GM12878 (cell line): ENCODE data around the gene POR. TPM values are rescaled to one million over a fixed set of nuclear protein-coding genes. Genes with fewer than 3 reads are reported as not detected.

Experiments
- ATAC-seq: fragments of 200-7000 bp; cut with Tn5 transposase; 3 replicates; pipeline ENCODE4 v1.9.1; 2020; ENCODE audit warnings: mild to moderate bottlenecking, moderate library complexity
- BruUV-seq: library from RNA; stranded (reverse); fragments of 400-500 nt; replicated peaks from 2 replicates; lab custom pipeline; 2021; lab: Mats Ljungman, UMichigan
- CTCF ChIA-PET: fragments of 300-600 bp; sonication (Branson Sonifier 250); formaldehyde crosslinking; extraction: SDS; loops from one replicate; lab custom pipeline; 2021; ENCODE audit warnings: inconsistent platforms; lab: Yijun Ruan, JAX
- POLR2A ChIA-PET: fragments of 350-600 bp; formaldehyde crosslinking; extraction: SDS; loops from one replicate; lab custom pipeline; 2021; ENCODE audit warnings: inconsistent platforms; lab: Charles Lee
- RAD21 ChIA-PET: fragments of 300-600 bp; sonication (Branson Sonifier 250); formaldehyde crosslinking; loops from one replicate; lab custom pipeline; 2023; ENCODE audit warnings: antibody characterized with exemption; ENCODE audit not compliant: unreplicated experiment; lab: Charles Lee
- SMC1A ChIA-PET: fragments of 300-600 bp; sonication (Branson Sonifier 250); formaldehyde crosslinking; loops from one replicate; lab custom pipeline; 2023; ENCODE audit not compliant: unreplicated experiment, uncharacterized antibody; lab: Charles Lee
- DNase-seq: peaks from one replicate; pipeline ENCODE4 v3.0.0-alpha.2; 2011; ENCODE audit warnings: low read depth, low spot score
- FAIRE-seq: peaks from 3 replicates; lab custom pipeline; 2011; peaks lifted over from hg19 to GRCh38; lab: Jason Lieb, UNC
- H2AFZ ChIP-seq: 2 replicates; pipeline ENCODE4 v1.6.0; 2011; ENCODE audit warnings: low read depth, low read length, control low read depth; ENCODE audit not compliant: control insufficient read depth
- H3K27ac ChIP-seq: 2 replicates; pipeline ENCODE4 v1.5.1; 2011; ENCODE audit warnings: control low read depth; ENCODE audit not compliant: control insufficient read depth, insufficient read depth
- H3K27me3 ChIP-seq, 2 experiments: replicated peaks in 1 of 2; 2 replicates each; pipeline versions ENCODE4 v1.6.0 to v1.6.1; 2011; ENCODE audit warnings: low read length in 1 of 2; ENCODE audit not compliant: control insufficient read depth in 2 of 2, insufficient read depth in 2 of 2
- H3K36me3 ChIP-seq, 2 experiments: 2 replicates each; pipeline ENCODE4 v1.5.1; 2011; ENCODE audit warnings: low read length in 1 of 2; ENCODE audit not compliant: control insufficient read depth in 2 of 2, insufficient read depth in 2 of 2
- H3K4me1 ChIP-seq: 2 replicates; pipeline ENCODE4 v1.6.1; 2011; ENCODE audit warnings: mild to moderate bottlenecking, low read length, moderate library complexity, mixed read lengths; ENCODE audit not compliant: control insufficient read depth, insufficient read depth
- H3K4me2 ChIP-seq: 2 replicates; pipeline ENCODE4 v1.6.0; 2011; ENCODE audit warnings: control low read depth; ENCODE audit not compliant: control insufficient read depth, insufficient read depth
- H3K4me3 ChIP-seq: fragments of 200-600 bp; sonication (generic); 2 replicates; pipeline ENCODE4 v1.5.1; 2016
- H3K79me2 ChIP-seq: 2 replicates; pipeline ENCODE4 v1.6.0; 2011; ENCODE audit warnings: low read length; ENCODE audit not compliant: control insufficient read depth, insufficient read depth
- H3K9ac ChIP-seq: 2 replicates; pipeline ENCODE4 v1.8.0; 2011; ENCODE audit warnings: low read length, control low read depth, mixed read lengths; ENCODE audit not compliant: control insufficient read depth, insufficient read depth
- H3K9me3 ChIP-seq: replicated peaks from 3 replicates; pipeline ENCODE4 v1.5.1; 2011; ENCODE audit warnings: mild to moderate bottlenecking, low read length; ENCODE audit not compliant: control insufficient read depth, insufficient read depth
- H4K20me1 ChIP-seq: 2 replicates; pipeline ENCODE4 v1.6.0; 2011; ENCODE audit not compliant: control insufficient read depth, insufficient read depth
- CHD2 ChIP-seq: IDR thresholded peaks from 2 replicates; pipeline ENCODE4 v1.6.1; 2011; ENCODE audit warnings: low read depth, low read length, improper control_type of control experiment, borderline replicate concordance
- DPF2 ChIP-seq: fragments of 450-650 bp; IDR thresholded peaks from 2 replicates; pipeline ENCODE4 v1.6.1; 2017; ENCODE audit warnings: mild to moderate bottlenecking
- EED ChIP-seq: sonication (generic); IDR thresholded peaks from 2 replicates; pipeline ENCODE4 v1.6.1; 2016; ENCODE audit warnings: antibody characterized with exemption, low read depth
- EP300 ChIP-seq, 2 experiments: fragments of 150-350 bp in 1 of 2; IDR thresholded peaks; 2 replicates each; pipeline ENCODE4 v1.6.1; 2011 to 2012; ENCODE audit warnings: low read depth in 2 of 2, low read length in 2 of 2, borderline replicate concordance in 1 of 2, improper control_type of control experiment in 1 of 2, inconsistent platforms in 1 of 2; ENCODE audit not compliant: control insufficient read depth in 1 of 2
- MXI1 ChIP-seq: fragments of 150-350 bp; IDR thresholded peaks from 2 replicates; pipeline ENCODE4 v1.6.1; 2011; ENCODE audit warnings: low read depth, mild to moderate bottlenecking, inconsistent platforms, low read length, improper control_type of control experiment
- NFXL1 ChIP-seq: fragments of 450-650 bp; IDR thresholded peaks from 2 replicates; pipeline ENCODE4 v1.6.1; 2017; ENCODE audit warnings: antibody characterized with exemption, mild to moderate bottlenecking, borderline replicate concordance
- NFYB ChIP-seq: IDR thresholded peaks from 2 replicates; pipeline ENCODE4 v1.6.1; 2011; ENCODE audit warnings: low read depth, mild to moderate bottlenecking, low read length, improper control_type of control experiment, moderate library complexity; ENCODE audit not compliant: insufficient read depth
- NR2C2 ChIP-seq: IDR thresholded peaks from 2 replicates; pipeline ENCODE4 v1.6.1; 2011; ENCODE audit warnings: borderline replicate concordance, low read depth; ENCODE audit not compliant: control insufficient read depth, insufficient read length
- NRF1 ChIP-seq: conservative IDR thresholded peaks from 2 replicates; pipeline ENCODE4 v1.6.1; 2011; ENCODE audit warnings: mild to moderate bottlenecking, low read depth, low read length, improper control_type of control experiment
- POU2F2 ChIP-seq: IDR thresholded peaks from 3 replicates; pipeline ENCODE4 v1.6.1; 2011; ENCODE audit warnings: low read depth, mild to moderate bottlenecking, low read length, borderline replicate concordance
- RAD51 ChIP-seq: fragments of 450-650 bp; IDR thresholded peaks from 2 replicates; pipeline ENCODE4 v1.6.1; 2016; ENCODE audit warnings: moderate library complexity, mild to moderate bottlenecking, inconsistent platforms
- SPI1 ChIP-seq: IDR thresholded peaks from 2 replicates; pipeline ENCODE4 v1.6.1; 2011; ENCODE audit warnings: low read depth, mild to moderate bottlenecking, low read length, moderate library complexity, borderline replicate concordance; ENCODE audit not compliant: insufficient read depth
- SREBF1 ChIP-seq: IDR thresholded peaks from 2 replicates; pipeline ENCODE4 v1.6.1; 2012; ENCODE audit warnings: mild to moderate bottlenecking, low read length
- SREBF2 ChIP-seq: IDR thresholded peaks from 2 replicates; pipeline ENCODE4 v1.6.1; 2012; ENCODE audit warnings: mild to moderate bottlenecking, low read length
- STAT1 ChIP-seq: fragments of 450-650 bp; conservative IDR thresholded peaks from 2 replicates; pipeline ENCODE4 v1.6.1; 2014; ENCODE audit warnings: antibody characterized with exemption, mild to moderate bottlenecking
- TCF7 ChIP-seq: IDR thresholded peaks from 2 replicates; pipeline ENCODE4 v1.6.1; 2014; ENCODE audit warnings: antibody characterized with exemption, borderline replicate concordance
- WGBS: methylation state at CpG from one replicate; pipeline ENCODE4 v1.1.6; 2016; ENCODE audit warnings: low lambda C conversion rate; ENCODE audit not compliant: insufficient replicate concordance, insufficient coverage; ENCODE audit errors: missing lambda C conversion rate; 5-methylcytosine and 5-hydroxymethylcytosine counted together
- in situ Hi-C: fragments of 300-500 bp; cut with MboI; formaldehyde crosslinking; loops from 9 replicates; pipeline ENCODE4 v1.14.3; 2018; ENCODE audit warnings: mixed read lengths
- intact Hi-C: fragments of 100-400 bp; cut with micrococcal nuclease; formaldehyde crosslinking; loops from one replicate; pipeline ENCODE4 v1.14.2; 2022; ENCODE audit not compliant: unreplicated experiment
- polyA plus RNA-seq, 11 experiments: library from polyadenylated mRNA; depleted of rRNA in 4 of 11; unstranded in 6 of 11; stranded (reverse) in 5 of 11; fragments of >200 nt; fragmentation: Nextera tagmentation in 4 of 11; fragmentation: Illumina TruSeq in 1 of 11; extraction: Ambion mirVana in 4 of 11; extraction: Trizol in 1 of 11; gene quantifications; 1 replicate in 1 of 11; 2 replicates in 10 of 11; pipeline versions ENCODE4 v1.2.1 to v1.2.3, GENCODE V29; 2011 to 2016; ENCODE audit warnings: inconsistent platforms in 2 of 11, missing spikeins in 2 of 11, low read depth in 1 of 11
- total RNA-seq, 4 experiments: library from RNA; depleted of rRNA in 3 of 4; stranded (reverse); fragments of >200 nt in 3 of 4; fragmentation: Illumina TruSeq in 1 of 4; extraction: Trizol in 1 of 4; gene quantifications; 2 replicates each; pipeline versions ENCODE4 v1.2.1 to v1.2.3, GENCODE V29; 2013 to 2021
- TF ChIP-seq, protein P1 (sequence below): fragments of 450-650 bp; IDR thresholded peaks from 2 replicates; pipeline ENCODE4 v1.6.1; 2016; ENCODE audit warnings: mild to moderate bottlenecking, moderate library complexity, borderline replicate concordance
- TF ChIP-seq, protein P2 (sequence below): fragments of 450-650 bp; IDR thresholded peaks from 2 replicates; pipeline ENCODE4 v1.6.1; 2016; ENCODE audit warnings: mild to moderate bottlenecking

Gene POR
- total and polyA plus RNA-seq, 10 of the 15 experiments (the other 5 are each of a cell fraction or from before 2014, with no cell fraction given), result 2.2 to 75.8 (median 35.9) TPM

DNA sequence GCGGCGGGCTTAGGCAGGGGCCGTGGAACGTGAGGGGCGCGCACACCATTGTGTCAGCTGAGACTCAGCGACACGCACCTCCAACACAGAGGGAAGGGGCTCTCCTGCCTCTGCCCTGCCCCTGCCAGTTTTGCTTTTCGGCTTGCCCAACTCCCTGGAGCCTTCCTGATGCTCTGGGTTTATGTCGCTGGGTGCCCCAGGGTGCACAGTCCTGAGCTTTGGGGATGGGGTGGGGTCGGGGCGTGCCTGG lies 66.2 kb downstream of the POR start:
- no peak for TF ChIP-seq SPI1
- no peak for TF ChIP-seq NRF1
- TF ChIP-seq EP300 (IDR thresholded peaks at IDR 0.05; ENCODE audit: borderline replicate concordance in 1 of 2, control insufficient read depth in 1 of 2, low read depth in 2 of 2, low read length in 2 of 2), result no peak
- TF ChIP-seq EED, result no peak
- no peak for TF ChIP-seq NFXL1
- TF ChIP-seq POU2F2, result no peak
- no peak for TF ChIP-seq DPF2
- no peak for TF ChIP-seq SREBF1
- no peak for TF ChIP-seq NFYB
- TF ChIP-seq, protein P1, sequence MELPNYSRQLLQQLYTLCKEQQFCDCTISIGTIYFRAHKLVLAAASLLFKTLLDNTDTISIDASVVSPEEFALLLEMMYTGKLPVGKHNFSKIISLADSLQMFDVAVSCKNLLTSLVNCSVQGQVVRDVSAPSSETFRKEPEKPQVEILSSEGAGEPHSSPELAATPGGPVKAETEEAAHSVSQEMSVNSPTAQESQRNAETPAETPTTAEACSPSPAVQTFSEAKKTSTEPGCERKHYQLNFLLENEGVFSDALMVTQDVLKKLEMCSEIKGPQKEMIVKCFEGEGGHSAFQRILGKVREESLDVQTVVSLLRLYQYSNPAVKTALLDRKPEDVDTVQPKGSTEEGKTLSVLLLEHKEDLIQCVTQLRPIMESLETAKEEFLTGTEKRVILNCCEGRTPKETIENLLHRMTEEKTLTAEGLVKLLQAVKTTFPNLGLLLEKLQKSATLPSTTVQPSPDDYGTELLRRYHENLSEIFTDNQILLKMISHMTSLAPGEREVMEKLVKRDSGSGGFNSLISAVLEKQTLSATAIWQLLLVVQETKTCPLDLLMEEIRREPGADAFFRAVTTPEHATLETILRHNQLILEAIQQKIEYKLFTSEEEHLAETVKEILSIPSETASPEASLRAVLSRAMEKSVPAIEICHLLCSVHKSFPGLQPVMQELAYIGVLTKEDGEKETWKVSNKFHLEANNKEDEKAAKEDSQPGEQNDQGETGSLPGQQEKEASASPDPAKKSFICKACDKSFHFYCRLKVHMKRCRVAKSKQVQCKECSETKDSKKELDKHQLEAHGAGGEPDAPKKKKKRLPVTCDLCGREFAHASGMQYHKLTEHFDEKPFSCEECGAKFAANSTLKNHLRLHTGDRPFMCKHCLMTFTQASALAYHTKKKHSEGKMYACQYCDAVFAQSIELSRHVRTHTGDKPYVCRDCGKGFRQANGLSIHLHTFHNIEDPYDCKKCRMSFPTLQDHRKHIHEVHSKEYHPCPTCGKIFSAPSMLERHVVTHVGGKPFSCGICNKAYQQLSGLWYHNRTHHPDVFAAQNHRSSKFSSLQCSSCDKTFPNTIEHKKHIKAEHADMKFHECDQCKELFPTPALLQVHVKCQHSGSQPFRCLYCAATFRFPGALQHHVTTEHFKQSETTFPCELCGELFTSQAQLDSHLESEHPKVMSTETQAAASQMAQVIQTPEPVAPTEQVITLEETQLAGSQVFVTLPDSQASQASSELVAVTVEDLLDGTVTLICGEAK, result no peak
- TF ChIP-seq, protein P2, sequence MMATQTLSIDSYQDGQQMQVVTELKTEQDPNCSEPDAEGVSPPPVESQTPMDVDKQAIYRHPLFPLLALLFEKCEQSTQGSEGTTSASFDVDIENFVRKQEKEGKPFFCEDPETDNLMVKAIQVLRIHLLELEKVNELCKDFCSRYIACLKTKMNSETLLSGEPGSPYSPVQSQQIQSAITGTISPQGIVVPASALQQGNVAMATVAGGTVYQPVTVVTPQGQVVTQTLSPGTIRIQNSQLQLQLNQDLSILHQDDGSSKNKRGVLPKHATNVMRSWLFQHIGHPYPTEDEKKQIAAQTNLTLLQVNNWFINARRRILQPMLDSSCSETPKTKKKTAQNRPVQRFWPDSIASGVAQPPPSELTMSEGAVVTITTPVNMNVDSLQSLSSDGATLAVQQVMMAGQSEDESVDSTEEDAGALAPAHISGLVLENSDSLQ, result no peak
- TF ChIP-seq MXI1, result no peak
- TF ChIP-seq NR2C2, result no peak
- no peak for TF ChIP-seq TCF7
- TF ChIP-seq RAD51, result no peak
- TF ChIP-seq SREBF2, result no peak
- no peak for TF ChIP-seq CHD2
- TF ChIP-seq STAT1, result no peak
- Histone ChIP-seq H3K9ac (no peak overlapping the region), H2AFZ (no peak overlapping the region), H3K79me2 (no peaks in the 10 kb centered on the region), H3K4me3 (no peak overlapping the region), H3K27ac (no peak overlapping the region), H3K4me2 (no peak overlapping the region), H3K4me1 (no peaks in the 10 kb centered on the region), H3K9me3 (no peaks in the 10 kb centered on the region), H3K36me3 (peaks cover 0 to 31% of the 10 kb centered on the region in 2 experiments; a peak in 3 of 4 replicates), H4K20me1 (no peaks in the 10 kb centered on the region), H3K27me3 (no peaks in the 10 kb centered on the region)
- no TSS peak for BruUV-seq
- 70% methylated on average over 8 of the region's 12 CpGs for WGBS
- POLR2A ChIA-PET, result no interaction called here
- CTCF ChIA-PET, result no interaction called here
- intact Hi-C loops (no loop called here), in situ Hi-C loops (no loop called here)
- ATAC-seq (no peak), DNase-seq (no peak), FAIRE-seq (no peak)
- SMC1A ChIA-PET, result no interaction called here
- RAD21 ChIA-PET, result no interaction called here
